GM18951 (cell line): ENCODE data around the gene TASP1.
"Not testable (repeated sequence)": the region's sequence is repeated elsewhere in the genome, so short reads cannot be mapped to it uniquely, and the experiment has no call there.

Source experiments
- POLR2A ChIP-seq: IDR thresholded peaks from 4 replicates; pipeline ENCODE4 v1.6.1; 2011; ENCODE audit warnings: mild to moderate bottlenecking; ENCODE audit not compliant: insufficient read length, insufficient read depth; ENCODE audit errors: extremely low read depth
- in situ Hi-C: fragments of 300-500 bp; cut with MboI; formaldehyde crosslinking; loops from one replicate; pipeline ENCODE4 v1.12.0; 2022; ENCODE audit warnings: low sequenced_read_pairs, mixed read lengths, inconsistent platforms; ENCODE audit not compliant: unreplicated experiment

The TASP1 gene

GRCh38 chr20:13389115-13389514, 249.6 kb downstream of the TASP1 start:
- no peak for TF ChIP-seq POLR2A
- in situ Hi-C loops: no loop called here

GRCh38 chr20:13384132-13384531, 254.6 kb downstream of the TASP1 start:
- in situ Hi-C loops: no loop called here
- no peak for TF ChIP-seq POLR2A

DNA sequence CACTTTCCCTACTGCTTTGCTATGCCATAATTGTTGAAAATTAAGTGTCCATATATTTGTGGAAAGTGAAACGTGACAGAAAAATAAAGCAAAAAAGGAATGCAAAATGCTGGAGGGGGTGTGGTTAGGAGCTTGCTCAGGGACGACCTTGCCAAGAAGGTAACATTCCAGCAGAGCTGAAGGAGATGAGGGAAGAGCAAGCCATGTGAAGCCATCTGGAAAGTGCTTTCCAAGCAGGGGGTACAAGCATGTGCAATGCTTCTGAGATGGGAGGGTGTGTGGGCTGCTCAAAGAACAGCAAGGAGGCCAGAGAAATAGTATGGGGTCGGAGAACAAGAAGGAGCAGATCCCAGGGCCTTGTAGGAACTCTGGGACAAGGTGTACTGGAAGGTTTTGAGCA, 255.9 kb downstream of the TASP1 start:
- in situ Hi-C loops: no loop called here
- TF ChIP-seq POLR2A: no peak

DNA sequence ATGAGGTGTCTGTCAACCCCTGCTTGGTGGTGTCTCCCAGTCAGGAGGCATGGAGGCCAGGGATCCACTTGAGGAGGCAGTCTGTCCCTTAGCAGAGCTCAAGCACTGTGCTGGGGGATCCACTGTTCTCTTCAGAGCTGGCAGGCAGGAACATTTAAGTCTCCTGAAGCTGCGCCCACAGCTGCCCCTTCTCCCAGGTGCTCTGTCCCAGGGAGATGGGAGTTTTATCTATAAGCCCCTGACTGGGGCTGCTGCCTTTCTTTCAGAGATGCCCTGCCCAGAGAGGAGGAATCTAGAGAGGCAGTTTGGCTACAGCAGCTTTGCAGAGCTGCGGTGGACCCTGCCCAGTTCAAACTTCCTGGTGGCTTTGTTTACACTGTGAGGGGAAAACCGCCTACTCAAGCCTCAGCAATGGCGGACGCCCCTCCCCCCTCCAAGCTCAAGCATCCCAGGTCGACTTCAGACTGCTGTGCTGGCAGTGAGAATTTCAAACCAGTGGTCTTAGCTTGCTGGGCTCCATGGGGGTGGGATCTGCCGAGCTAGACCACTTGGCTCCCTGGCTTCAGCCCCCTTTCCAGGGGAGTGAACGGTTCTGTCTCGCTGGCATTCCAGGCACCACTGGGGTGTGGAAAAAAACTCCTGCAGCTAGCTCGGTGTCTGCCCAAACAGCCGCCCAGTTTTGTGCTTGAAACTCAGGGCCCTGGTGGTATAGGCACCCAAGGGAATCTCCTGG, 258.1 kb downstream of the TASP1 start:
- in situ Hi-C loops: not testable (repeated sequence)

DNA sequence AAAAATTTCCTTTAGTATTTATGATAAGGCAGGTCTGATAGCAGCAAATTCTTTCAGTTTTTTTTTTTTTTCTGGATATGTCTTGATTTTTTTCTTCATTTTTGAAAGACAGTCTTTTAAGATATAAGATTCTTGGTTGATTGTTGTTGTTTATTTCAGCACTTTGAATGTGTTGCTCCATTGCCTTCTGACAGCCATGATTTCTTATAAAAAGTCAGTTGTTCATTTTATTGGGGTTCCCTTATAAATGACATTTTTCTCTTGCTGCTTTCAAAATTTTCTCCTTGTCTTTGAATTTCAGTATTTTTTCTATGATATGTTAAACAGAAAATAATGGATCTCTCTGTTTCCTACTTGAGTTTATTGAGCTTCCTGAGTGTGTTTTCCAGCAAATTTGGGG, 265.3 kb downstream of the TASP1 start:
- no peak for TF ChIP-seq POLR2A
- in situ Hi-C loops: no loop called here

DNA sequence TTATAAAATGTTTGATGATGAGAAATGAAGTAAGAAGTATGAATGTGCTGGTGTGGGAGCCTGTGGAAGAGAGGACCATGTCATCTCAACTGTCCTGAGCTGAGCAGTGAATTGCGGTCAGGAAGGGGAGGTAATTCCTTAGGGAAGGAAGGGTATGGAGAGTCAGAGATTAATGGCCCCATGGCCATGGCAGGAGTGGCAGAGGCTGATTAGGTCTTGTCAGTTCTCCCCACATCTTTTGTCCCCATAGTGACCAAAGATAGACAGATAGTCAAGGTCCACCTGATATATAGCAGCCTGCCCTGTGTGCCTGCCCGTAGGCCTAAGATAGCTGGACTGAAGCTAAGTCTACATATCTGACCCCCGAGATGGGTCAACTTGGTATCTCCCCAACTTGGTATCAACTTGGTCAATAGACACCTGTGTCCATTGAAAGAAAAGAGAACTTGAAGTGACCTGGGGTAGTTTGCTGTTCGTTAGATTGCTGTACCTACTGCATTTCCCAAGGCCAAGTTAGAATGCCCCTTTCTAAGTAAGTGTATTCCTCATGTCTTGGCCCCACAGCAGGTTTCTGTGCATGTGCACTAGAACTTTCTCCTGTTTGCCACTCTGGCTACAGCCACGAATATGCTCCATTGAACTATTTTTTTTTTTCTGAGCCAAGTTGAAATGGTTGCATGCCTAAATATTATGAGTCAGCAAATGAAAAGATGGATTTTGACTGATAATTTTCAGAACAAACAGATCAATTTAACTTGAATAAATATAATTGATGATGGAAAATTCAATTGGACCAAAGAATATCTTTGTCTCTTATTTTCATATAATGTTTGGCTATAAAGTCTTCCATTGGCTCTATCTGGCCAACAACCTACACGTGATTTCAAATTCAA, 274.2 kb downstream of the TASP1 start:
- no peak for TF ChIP-seq POLR2A

DNA sequence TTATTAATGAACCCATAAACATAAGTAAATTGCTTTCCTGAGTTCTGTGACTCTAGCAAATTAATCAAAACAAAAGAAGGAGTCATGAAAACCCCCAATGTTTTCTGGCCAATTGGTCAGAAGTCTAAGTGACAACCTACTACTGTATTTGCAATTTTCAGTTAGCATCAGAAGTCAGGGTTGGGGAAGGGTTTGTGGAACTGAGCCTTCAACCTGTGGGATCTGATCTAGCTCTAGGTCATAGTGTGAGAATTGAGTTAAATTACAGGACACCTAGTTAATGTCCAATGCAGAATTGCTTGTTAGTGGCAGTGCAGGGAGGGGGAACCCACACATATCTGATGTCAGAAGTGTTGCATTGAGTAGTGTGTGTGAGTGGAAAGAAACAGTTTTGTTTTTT, 275.3 kb downstream of the TASP1 start:
- no peak for TF ChIP-seq POLR2A
- in situ Hi-C loops: no loop called here

More for the DNA sequence above, 274.2 kb downstream of the TASP1 start:
- in situ Hi-C loops: no loop called here

GRCh38 chr20:13362165-13362564, 276.6 kb downstream of the TASP1 start:
- in situ Hi-C loops: not testable (repeated sequence)

GRCh38 chr20:13358936-13359335, 279.8 kb downstream of the TASP1 start:
- in situ Hi-C loops: not testable (repeated sequence)

- in situ Hi-C loops: not testable (repeated sequence)
Measured at GRCh38 chr20:13357782-13358181, 280.9 kb downstream of the TASP1 start.

DNA sequence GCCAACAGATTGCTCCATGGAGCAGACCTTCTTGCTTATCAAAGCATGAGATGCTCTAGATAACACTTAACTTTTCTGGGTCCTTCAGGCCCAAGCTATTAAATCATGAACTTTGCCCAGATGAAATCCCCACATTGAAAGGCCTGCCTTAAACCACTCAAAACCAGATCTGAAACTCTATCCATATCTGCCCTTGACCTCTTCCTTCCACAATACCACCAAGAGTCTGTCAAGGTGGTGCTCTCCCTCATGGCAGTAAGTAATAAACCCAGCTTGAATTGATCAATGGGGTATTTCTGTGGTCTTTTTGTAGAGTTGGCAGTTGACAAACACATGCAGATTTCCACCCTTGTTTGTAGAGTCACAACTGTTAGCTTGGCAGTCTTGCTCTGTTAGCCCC, 282.1 kb downstream of the TASP1 start:
- no peak for TF ChIP-seq POLR2A
- in situ Hi-C loops: no loop called here

- in situ Hi-C loops: no loop called here
- no peak for TF ChIP-seq POLR2A
Measured at GRCh38 chr20:13355941-13356486, 282.7 kb downstream of the TASP1 start.

DNA sequence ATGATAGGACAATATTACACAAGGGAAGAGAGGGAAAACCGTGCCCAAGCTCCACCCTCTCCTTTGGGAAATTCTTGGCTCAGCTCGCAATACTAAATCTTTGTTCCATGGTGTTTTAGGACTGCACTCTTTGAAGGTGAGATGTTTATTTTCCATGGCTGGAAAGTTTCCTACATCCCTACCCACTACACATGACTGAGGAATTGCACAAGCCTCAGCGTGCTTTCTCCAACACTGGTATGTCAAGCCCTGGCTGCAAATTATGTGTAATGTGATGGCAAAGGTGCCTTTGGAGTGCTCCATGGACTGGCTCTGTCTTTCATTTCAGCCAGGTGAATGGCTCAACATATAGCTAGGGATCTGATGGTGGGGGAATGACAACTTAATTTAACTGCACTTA, 283.3 kb downstream of the TASP1 start:
- in situ Hi-C loops: no loop called here
- TF ChIP-seq POLR2A: no peak
